Activated T-helper 9 cell treated with anti-CD3 and anti-CD28 coated beads, Interleukin-2, amount 50 U/mL, for 16 hours (primary cell): Measurements from ENCODE around the gene ACSF3.
"Not testable (repeated sequence)": the region's sequence is repeated elsewhere in the genome, so short reads cannot be mapped to it uniquely, and the experiment has no call there.

Experiments
- DNase-seq: peaks from one replicate; pipeline ENCODE4 v3.0.0-alpha.2; 2020; ENCODE audit warnings: low read depth

The ACSF3 gene

GRCh38 chr16:89161763-89162713, 68.4 kb downstream of the ACSF3 start:
- DNase-seq: no peak

GRCh38 chr16:89163297-89163696, 69.6 kb downstream of the ACSF3 start:
- DNase-seq: no peak

GRCh38 chr16:89164436-89164835, 70.8 kb downstream of the ACSF3 start:
- DNase-seq: no peak

GRCh38 chr16:89164847-89165680, 71.4 kb downstream of the ACSF3 start:
- DNase-seq: no peak

- DNase-seq: not testable (repeated sequence)
Observed at GRCh38 chr16:89165681-89165979, 72.0 kb downstream of the ACSF3 start.

GRCh38 chr16:89166696-89167424, 73.2 kb downstream of the ACSF3 start:
- DNase-seq: no peak

GRCh38 chr16:89167425-89167941, 73.8 kb downstream of the ACSF3 start:
- peak; percentile 80 for DNase-seq

- no peak for DNase-seq
Observed at GRCh38 chr16:89168381-89169189, 74.9 kb downstream of the ACSF3 start.

- no peak for DNase-seq
Observed at GRCh38 chr16:89169778-89170177, 76.1 kb downstream of the ACSF3 start.

GRCh38 chr16:89170346-89171215, 76.9 kb downstream of the ACSF3 start:
- DNase-seq: no peak

- DNase-seq: peak; percentile 93
Observed at GRCh38 chr16:89171216-89172170, 77.8 kb downstream of the ACSF3 start, which contains the start of gene CDH15. Gene CDH15, plus strand, starts transcription at chr16:89171748. Its CDS starts 84 bp downstream, at chr16:89171832.

GRCh38 chr16:89172171-89172527, 78.5 kb downstream of the ACSF3 start:
- no peak for DNase-seq

- no peak for DNase-seq
Observed at GRCh38 chr16:89172528-89173173, 79.0 kb downstream of the ACSF3 start.

- no peak for DNase-seq
Observed at GRCh38 chr16:89173174-89173921, 79.7 kb downstream of the ACSF3 start.

GRCh38 chr16:89174055-89174827, 80.6 kb downstream of the ACSF3 start:
- no peak for DNase-seq

GRCh38 chr16:89174877-89175276, 81.2 kb downstream of the ACSF3 start:
- DNase-seq: no peak
